Right atrium auricular region (tissue), 2 donors: ENCODE results near the gene MPIG6B. TPM values are rescaled to one million over a fixed set of nuclear protein-coding genes. Genes with fewer than 3 reads are reported as not detected.
"Not testable (repeated sequence)": the region's sequence is repeated elsewhere in the genome, so short reads cannot be mapped to it uniquely, and the experiment has no call there.

Experiments used
- DNase-seq: peaks from one replicate; pipeline ENCODE4 v3.0.0-alpha.2; 2019; ENCODE audit warnings: low spot score
- H3K27ac ChIP-seq, 2 donors: fragments of 200-600 bp; sonication (generic); 1 replicate in 1 of 2; 2 replicates in 1 of 2; pipeline ENCODE4 v1.5.1; 2016 to 2019
- H3K27me3 ChIP-seq, 2 donors: fragments of 200-600 bp; sonication (generic); one replicate each; pipeline versions ENCODE4 v1.5.1 to v1.6.0; 2017 to 2019
- H3K36me3 ChIP-seq: fragments of 200-600 bp; sonication (generic); one replicate; pipeline ENCODE4 v1.5.1; 2016
- H3K4me1 ChIP-seq, 2 donors: fragments of 200-600 bp; sonication (generic); one replicate each; pipeline versions ENCODE4 v1.5.1 to v1.6.0; 2017 to 2019
- H3K4me3 ChIP-seq, 2 donors: fragments of 200-600 bp; sonication (generic); 1 replicate in 1 of 2; 2 replicates in 1 of 2; pipeline ENCODE4 v1.5.1; 2017 to 2019; ENCODE audit warnings: mild to moderate bottlenecking in 1 of 2, moderate library complexity in 1 of 2
- H3K9me3 ChIP-seq, 2 donors: fragments of 200-600 bp; sonication (generic); one replicate each; pipeline ENCODE4 v1.5.1; 2019
- CTCF ChIP-seq, 2 donors: fragments of 200-600 bp; sonication (generic); IDR thresholded peaks; one replicate each; pipeline ENCODE4 v1.5.1; 2019; ENCODE audit warnings: antibody characterized with exemption in 2 of 2
- total RNA-seq, 2 donors: library from RNA; depleted of rRNA; stranded (reverse); fragments of >200 nt; gene quantifications; one replicate each; pipeline ENCODE4 v1.1.0, GENCODE V29; 2016

MPIG6B gene
- total RNA-seq, 2 donors from 2014 or later: 0.55 TPM; not detected in 1

GRCh38 chr6:31708224-31708623, 14.9 kb upstream of the MPIG6B start:
- H3K9me3 ChIP-seq: no peaks in the 10 kb centered on the region
- DNase-seq: no peak
- H3K4me1 ChIP-seq: no peaks in the 10 kb centered on the region
- no peaks in the 10 kb centered on the region for H3K27me3 ChIP-seq
- no peak for TF ChIP-seq CTCF (IDR thresholded peaks at IDR 0.05)
- no peak overlapping the region for H3K27ac ChIP-seq
- H3K36me3 ChIP-seq: no peaks in the 10 kb centered on the region
- no peak overlapping the region for H3K4me3 ChIP-seq

GRCh38 chr6:31709157-31709556, 14.0 kb upstream of the MPIG6B start:
- not testable (repeated sequence) for H3K27me3 ChIP-seq, DNase-seq, H3K9me3 ChIP-seq, H3K27ac ChIP-seq, H3K4me1 ChIP-seq, H3K36me3 ChIP-seq, H3K4me3 ChIP-seq

GRCh38 chr6:31710523-31711219, 12.5 kb upstream of the MPIG6B start:
- H3K9me3 ChIP-seq: no peaks in the 10 kb centered on the region
- no peak overlapping the region for H3K27ac ChIP-seq
- H3K4me3 ChIP-seq: no peak overlapping the region
- H3K27me3 ChIP-seq: no peaks in the 10 kb centered on the region
- no peaks in the 10 kb centered on the region for H3K36me3 ChIP-seq
- no peaks in the 10 kb centered on the region for H3K4me1 ChIP-seq
- no peak for DNase-seq
- TF ChIP-seq CTCF (IDR thresholded peaks at IDR 0.05): no peak

- Histone ChIP-seq H3K36me3 (no peaks in the 10 kb centered on the region), H3K27me3 (no peaks in the 10 kb centered on the region), H3K9me3 (no peaks in the 10 kb centered on the region), H3K27ac (no peak overlapping the region), H3K4me3 (no peak overlapping the region), H3K4me1 (no peaks in the 10 kb centered on the region)
- DNase-seq: no peak
- TF ChIP-seq CTCF (IDR thresholded peaks at IDR 0.05): no peak
Measured at GRCh38 chr6:31711233-31711632, 11.9 kb upstream of the MPIG6B start.

- peak in 1 of 2 donors; percentile 32 for TF ChIP-seq CTCF (IDR thresholded peaks at IDR 0.05)
- no peaks in the 10 kb centered on the region for H3K4me1 ChIP-seq
- H3K36me3 ChIP-seq: no peaks in the 10 kb centered on the region
- H3K4me3 ChIP-seq: no peak overlapping the region
- no peaks in the 10 kb centered on the region for H3K9me3 ChIP-seq
- H3K27me3 ChIP-seq: no peaks in the 10 kb centered on the region
- no peak for DNase-seq
- H3K27ac ChIP-seq: no peak overlapping the region
Measured at GRCh38 chr6:31712296-31712695, 10.9 kb upstream of the MPIG6B start.

GRCh38 chr6:31713465-31713864, 9.7 kb upstream of the MPIG6B start:
- Histone ChIP-seq H3K27ac (no peak overlapping the region), H3K27me3 (no peaks in the 10 kb centered on the region), H3K4me1 (no peaks in the 10 kb centered on the region), H3K4me3 (no peak overlapping the region), H3K9me3 (no peaks in the 10 kb centered on the region), H3K36me3 (no peaks in the 10 kb centered on the region)
- DNase-seq: no peak
- TF ChIP-seq CTCF (IDR thresholded peaks at IDR 0.05): no peak
